Liver (tissue), 9 donors: ENCODE measurements around the gene HIBADH. TPM values are rescaled to one million over a fixed set of nuclear protein-coding genes. Genes with fewer than 3 reads are reported as not detected.

ENCODE experiments used
- DNase-seq: peaks from one replicate; pipeline ENCODE4 v3.0.0-alpha.2; 2017; ENCODE audit warnings: low spot score
- H3K27ac ChIP-seq, 2 donors: one replicate each; pipeline ENCODE4 v1.7.0; 2013; ENCODE audit warnings: inconsistent platforms in 2 of 2, low read length in 2 of 2, control low read depth in 1 of 2, low read depth in 1 of 2, mild to moderate bottlenecking in 1 of 2
- H3K27me3 ChIP-seq, 4 donors: one replicate each; pipeline versions ENCODE4 v1.6.1 to v1.7.0; 2013; ENCODE audit warnings: low read length in 3 of 4, inconsistent platforms in 1 of 4, mild to moderate bottlenecking in 1 of 4, moderate library complexity in 1 of 4; ENCODE audit not compliant: control insufficient read depth in 4 of 4, insufficient read depth in 4 of 4
- H3K36me3 ChIP-seq, 4 donors: one replicate each; pipeline versions ENCODE4 v1.6.1 to v1.7.0; 2013; ENCODE audit warnings: low read length in 3 of 4, mild to moderate bottlenecking in 3 of 4, low read depth in 1 of 4, moderate library complexity in 1 of 4; ENCODE audit not compliant: control insufficient read depth in 4 of 4, insufficient read depth in 3 of 4
- H3K4me1 ChIP-seq, 4 donors: one replicate each; pipeline versions ENCODE4 v1.6.1 to v1.7.0; 2013; ENCODE audit warnings: low read length in 3 of 4, mild to moderate bottlenecking in 3 of 4, moderate library complexity in 1 of 4; ENCODE audit not compliant: control insufficient read depth in 4 of 4, insufficient read depth in 4 of 4
- H3K4me3 ChIP-seq, 3 donors: one replicate each; pipeline versions ENCODE4 v1.6.1 to v1.7.0; 2013; ENCODE audit warnings: low read length in 3 of 3, control low read depth in 1 of 3, low read depth in 1 of 3, mild to moderate bottlenecking in 1 of 3
- H3K9ac ChIP-seq, 2 donors: one replicate each; pipeline ENCODE4 v1.7.0; 2013; ENCODE audit warnings: low read length in 2 of 2, mild to moderate bottlenecking in 2 of 2, moderate library complexity in 2 of 2, control low read depth in 1 of 2, low read depth in 1 of 2
- H3K9me3 ChIP-seq, 4 donors: one replicate each; pipeline versions ENCODE4 v1.6.1 to v1.7.0; 2013; ENCODE audit warnings: low read length in 3 of 4; ENCODE audit not compliant: control insufficient read depth in 4 of 4
- ATF3 ChIP-seq: IDR thresholded peaks from 2 replicates; pipeline ENCODE4 v1.6.1; 2016; ENCODE audit warnings: antibody characterized with exemption
- EGR1 ChIP-seq, 2 donors: IDR thresholded peaks; 2 replicates each; pipeline ENCODE4 v1.6.1; 2016 to 2018; ENCODE audit warnings: antibody characterized with exemption in 2 of 2, low read depth in 2 of 2
- FOXA1 ChIP-seq: IDR thresholded peaks from 2 replicates; pipeline ENCODE4 v1.6.1; 2016; ENCODE audit warnings: antibody characterized with exemption
- FOXA2 ChIP-seq: IDR thresholded peaks from 2 replicates; pipeline ENCODE4 v1.6.1; 2016; ENCODE audit warnings: antibody characterized with exemption
- HNF4A ChIP-seq, 2 donors: conservative IDR thresholded peaks; 2 replicates each; pipeline ENCODE4 v1.6.1; 2016; ENCODE audit warnings: antibody characterized with exemption in 2 of 2, mild to moderate bottlenecking in 2 of 2
- HNF4G ChIP-seq: IDR thresholded peaks from 2 replicates; pipeline ENCODE4 v1.6.1; 2016; ENCODE audit warnings: antibody characterized with exemption
- JUND ChIP-seq, 2 donors: IDR thresholded peaks; 2 replicates each; pipeline ENCODE4 v1.6.1; 2016; ENCODE audit warnings: antibody characterized with exemption in 2 of 2
- MAX ChIP-seq: IDR thresholded peaks from 2 replicates; pipeline ENCODE4 v1.6.1; 2016; ENCODE audit warnings: antibody characterized with exemption
- NR2F2 ChIP-seq: IDR thresholded peaks from 2 replicates; pipeline ENCODE4 v1.6.1; 2016; ENCODE audit warnings: antibody characterized with exemption
- RAD21 ChIP-seq, 2 donors: IDR thresholded peaks; 2 replicates each; pipeline ENCODE4 v1.6.1; 2016; ENCODE audit warnings: antibody characterized with exemption in 2 of 2, mild to moderate bottlenecking in 2 of 2
- RXRA ChIP-seq, 2 donors: IDR thresholded peaks; 2 replicates each; pipeline ENCODE4 v1.6.1; 2017 to 2018; ENCODE audit warnings: antibody characterized with exemption in 2 of 2, mild to moderate bottlenecking in 1 of 2
- SP1 ChIP-seq: IDR thresholded peaks from 2 replicates; pipeline ENCODE4 v1.6.1; 2018; ENCODE audit warnings: antibody characterized with exemption, mild to moderate bottlenecking
- TAF1 ChIP-seq: conservative IDR thresholded peaks from 2 replicates; pipeline ENCODE4 v1.6.1; 2016; ENCODE audit warnings: antibody characterized with exemption, mild to moderate bottlenecking
- YY1 ChIP-seq: IDR thresholded peaks from 2 replicates; pipeline ENCODE4 v1.6.1; 2016; ENCODE audit warnings: antibody characterized with exemption, mild to moderate bottlenecking
- ZBTB33 ChIP-seq: IDR thresholded peaks from 2 replicates; pipeline ENCODE4 v1.6.1; 2016; ENCODE audit warnings: antibody characterized with exemption
- WGBS: extraction: QIAGEN DNeasy Blood & Tissue Kit; methylation state at CpG from one replicate; pipeline ENCODE4 v1.1.7; 2013; 5-methylcytosine and 5-hydroxymethylcytosine counted together
- polyA plus RNA-seq, 2 donors: library from polyadenylated mRNA; stranded (reverse) in 1 of 2; unstranded in 1 of 2; fragments of 200-250 nt in 1 of 2; fragments of >200 nt in 1 of 2; fragmentation: Nextera tagmentation in 1 of 2; extraction: Ambion mirVana in 1 of 2; gene quantifications; one replicate each; pipeline versions ENCODE4 v1.2.1 to v1.2.3, GENCODE V29; 2013 to 2015
- total RNA-seq, 2 donors: library from RNA; depleted of rRNA; stranded (reverse); fragments of >200 nt; gene quantifications; one replicate each; pipeline ENCODE4 v1.2.3, GENCODE V29; 2014
- donor health status: healthy.
- donor health status: healthy.
- donor health status: healthy.
- donor health status: healthy.
- donor health status: healthy.

HIBADH gene
- total and polyA plus RNA-seq, 4 donors: 27.7 to 78.9 (median 58.2) TPM

- TF ChIP-seq ZBTB33: peak; percentile 83
- peak; percentile 89 for TF ChIP-seq TAF1
- peak; percentile 82 for TF ChIP-seq MAX
- peak; percentile 99 for TF ChIP-seq SP1
- TF ChIP-seq FOXA2: no peak
- TF ChIP-seq FOXA1: peak; percentile 33
- peak; percentile 9 for TF ChIP-seq NR2F2
- peak; percentile 97 for TF ChIP-seq RXRA (IDR thresholded peaks at IDR 0.05)
- TF ChIP-seq JUND (IDR thresholded peaks at IDR 0.05): peak; percentile 70 to 79
- TF ChIP-seq HNF4A (conservative IDR thresholded peaks at IDR 0.05): peak; percentile 95 to 96
Measured at GRCh38 chr7:27617651-27618381, 44.9 kb downstream of the HIBADH start (continued).

GRCh38 chr7:27616914-27617548 is 45.7 kb downstream of the HIBADH start:
- Histone ChIP-seq H3K27me3 (no peaks in the 10 kb centered on the region), H3K9ac (no peak overlapping the region), H3K27ac (peak overlapping the region; percentile 70 to 83), H3K36me3 (peaks cover 2 to 3% (median 2%) of the 10 kb centered on the region in 4 donors), H3K4me3 (peak overlapping the region in 2 of 3 donors; percentile 0 to 4), H3K9me3 (peaks cover 0 to 10% (median 2%) of the 10 kb centered on the region in 4 donors), H3K4me1 (peaks cover 2 to 16% (median 9%) of the 10 kb centered on the region in 4 donors)
- no peak for DNase-seq
- no peak for TF ChIP-seq HNF4G
- no peak for TF ChIP-seq ATF3
- TF ChIP-seq HNF4A (conservative IDR thresholded peaks at IDR 0.05): no peak
- TF ChIP-seq TAF1: no peak
- TF ChIP-seq EGR1 (IDR thresholded peaks at IDR 0.05; ENCODE audit: low read depth in 2 of 2): no peak
- no peak for TF ChIP-seq SP1
- TF ChIP-seq MAX: no peak
- no peak for TF ChIP-seq RAD21 (IDR thresholded peaks at IDR 0.05)
- WGBS: 32% methylated on average over 3 of the region's 3 CpGs

- no peak overlapping the region for H3K9ac ChIP-seq
- no peak for DNase-seq
- H3K4me1 ChIP-seq: peaks cover 2 to 21% (median 11%) of the 10 kb centered on the region in 4 donors
- H3K27me3 ChIP-seq: no peaks in the 10 kb centered on the region
- H3K9me3 ChIP-seq: peaks cover 0 to 10% (median 1%) of the 10 kb centered on the region in 4 donors
- TF ChIP-seq YY1 (no peak), RXRA (IDR thresholded peaks at IDR 0.05) (no peak)
- 95% methylated on average over 2 of the region's 2 CpGs for WGBS
- H3K4me3 ChIP-seq: no peak overlapping the region
- peaks cover 2 to 3% (median 2%) of the 10 kb centered on the region in 4 donors for H3K36me3 ChIP-seq
- H3K27ac ChIP-seq: no peak overlapping the region
Measured at GRCh38 chr7:27616186-27616491, 46.5 kb downstream of the HIBADH start.
